Colonic mucosa (tissue), 4 donors: ENCODE measurements around the gene SNPH. TPM values are rescaled to one million over a fixed set of nuclear protein-coding genes. Genes with fewer than 3 reads are reported as not detected.

ENCODE experiments used
- DNase-seq: peaks from one replicate; pipeline ENCODE4 v3.0.0-alpha.2; 2020
- H3K27ac ChIP-seq: fragments of 200-600 bp; one replicate; pipeline ENCODE4 v1.8.0; 2021
- H3K27me3 ChIP-seq: fragments of 200-600 bp; one replicate; pipeline ENCODE4 v1.8.0; 2021
- H3K36me3 ChIP-seq: fragments of 200-600 bp; one replicate; pipeline ENCODE4 v1.8.0; 2021
- H3K4me1 ChIP-seq: fragments of 200-600 bp; one replicate; pipeline ENCODE4 v1.8.0; 2021; ENCODE audit warnings: mild to moderate bottlenecking
- H3K4me3 ChIP-seq: fragments of 200-600 bp; one replicate; pipeline ENCODE4 v1.8.0; 2021
- H3K9ac ChIP-seq, 2 donors: one replicate each; pipeline ENCODE4 v1.7.0; 2013; ENCODE audit warnings: control low read depth in 2 of 2, low read depth in 2 of 2, low read length in 2 of 2
- H3K9me3 ChIP-seq: fragments of 200-600 bp; one replicate; pipeline ENCODE4 v1.8.0; 2021
- CTCF ChIP-seq: fragments of 200-600 bp; IDR thresholded peaks from one replicate; pipeline ENCODE4 v1.8.0; 2022; ENCODE audit warnings: antibody characterized with exemption, mild to moderate bottlenecking
- intact Hi-C: fragments of 100-400 bp; cut with DNase I; formaldehyde crosslinking; loops from one replicate; pipeline ENCODE4 v1.14.1; 2022
- total RNA-seq, 2 donors: library from RNA; stranded (reverse); fragmentation: NEBNext Ultra II Directional in 1 of 2; extraction: Animal tissue kit (Norgen Biotek cat#: 25700) in 1 of 2; gene quantifications; one replicate each; pipeline ENCODE4 v1.2.1, GENCODE V29; 2021
- donor health status: healthy.
- donor health status: DM: no; HTN: no; CAD: no.
- donor health status: DM: no; HTN: no; CAD: no.

SNPH gene
- total RNA-seq, 2 donors from 2014 or later = 1.9 to 2.4 TPM

GRCh38 chr20:1301031-1301529 lies 35.0 kb downstream of the SNPH start:
- Histone ChIP-seq H3K4me1 (no peaks in the 10 kb centered on the region), H3K27me3 (no peaks in the 10 kb centered on the region), H3K27ac (no peak overlapping the region), H3K9ac (no peak overlapping the region), H3K36me3 (no peaks in the 10 kb centered on the region), H3K9me3 (no peaks in the 10 kb centered on the region), H3K4me3 (no peak overlapping the region)
- intact Hi-C loops = no loop called here
- no peak for DNase-seq
- TF ChIP-seq CTCF = no peak

- TF ChIP-seq CTCF = no peak
- DNase-seq = no peak
- intact Hi-C loops = no loop called here
- H3K4me3 ChIP-seq = no peak overlapping the region
- no peaks in the 10 kb centered on the region for H3K36me3 ChIP-seq
- no peaks in the 10 kb centered on the region for H3K4me1 ChIP-seq
- no peaks in the 10 kb centered on the region for H3K27me3 ChIP-seq
- no peak overlapping the region for H3K9ac ChIP-seq
- H3K27ac ChIP-seq = no peak overlapping the region
- no peaks in the 10 kb centered on the region for H3K9me3 ChIP-seq
Measured at GRCh38 chr20:1302685-1303541, 36.8 kb downstream of the SNPH start.

GRCh38 chr20:1304710-1305515 lies 38.8 kb downstream of the SNPH start:
- no peak for TF ChIP-seq CTCF
- Histone ChIP-seq H3K9me3 (no peaks in the 10 kb centered on the region), H3K4me3 (no peak overlapping the region), H3K9ac (no peak overlapping the region), H3K27me3 (no peaks in the 10 kb centered on the region), H3K27ac (no peak overlapping the region), H3K4me1 (no peaks in the 10 kb centered on the region), H3K36me3 (no peaks in the 10 kb centered on the region)
- no peak for DNase-seq
- intact Hi-C loops = no loop called here

GRCh38 chr20:1305712-1306111 lies 39.6 kb downstream of the SNPH start:
- DNase-seq = no peak
- Histone ChIP-seq H3K4me1 (no peaks in the 10 kb centered on the region), H3K9me3 (no peaks in the 10 kb centered on the region), H3K27ac (no peak overlapping the region), H3K36me3 (no peaks in the 10 kb centered on the region), H3K4me3 (no peak overlapping the region), H3K27me3 (no peaks in the 10 kb centered on the region), H3K9ac (no peak overlapping the region)
- TF ChIP-seq CTCF = no peak
- intact Hi-C loops = no loop called here

- Histone ChIP-seq H3K4me3 (no peak overlapping the region), H3K9ac (no peak overlapping the region), H3K27me3 (no peaks in the 10 kb centered on the region), H3K9me3 (no peaks in the 10 kb centered on the region), H3K27ac (no peak overlapping the region), H3K36me3 (no peaks in the 10 kb centered on the region), H3K4me1 (no peaks in the 10 kb centered on the region)
- TF ChIP-seq CTCF = no peak
- DNase-seq = no peak
- intact Hi-C loops = no loop called here
Measured at GRCh38 chr20:1306316-1307135, 40.4 kb downstream of the SNPH start.
